KOPT-K1 (cell line): ENCODE data around the gene RIC8A.

Source experiments
- H3K27ac ChIP-seq: fragments of 200-600 bp; sonication (generic); 2 replicates; pipeline ENCODE4 v1.5.1; 2016; ENCODE audit warnings: antibody characterized with exemption, mild to moderate bottlenecking, low read depth, low read length; ENCODE audit not compliant: poor library complexity, severe bottlenecking
- H3K36me3 ChIP-seq: fragments of 200-600 bp; sonication (generic); 2 replicates; pipeline ENCODE4 v1.5.1; 2017; ENCODE audit warnings: antibody characterized with exemption, mild to moderate bottlenecking, low read length, moderate library complexity; ENCODE audit not compliant: insufficient read depth
- H3K9me3 ChIP-seq: fragments of 200-600 bp; sonication (generic); 2 replicates; pipeline ENCODE4 v1.5.1; 2017; ENCODE audit warnings: antibody characterized with exemption, low read length, mild to moderate bottlenecking; ENCODE audit not compliant: insufficient read depth, poor library complexity, severe bottlenecking

RIC8A gene

DNA sequence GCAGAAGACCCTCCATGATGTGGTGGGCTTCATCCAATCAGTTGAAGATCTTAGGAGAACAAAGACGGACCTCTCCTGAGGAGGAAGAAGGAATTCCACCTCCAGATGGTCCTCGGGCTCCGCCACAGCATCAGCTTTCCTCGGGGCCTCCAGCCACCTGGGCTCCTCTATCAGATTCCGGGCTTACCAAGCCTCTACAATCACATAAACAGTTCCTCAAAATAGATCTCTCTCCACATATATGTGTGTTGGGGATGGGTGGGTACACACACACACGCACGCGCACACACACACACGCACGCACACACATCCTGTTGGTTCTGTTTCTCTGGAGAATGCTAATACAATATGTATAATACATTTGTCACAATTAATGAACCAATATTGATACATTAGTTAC is 51.9 kb downstream of the RIC8A start:
- no peaks in the 10 kb centered on the region for H3K36me3 ChIP-seq
- H3K27ac ChIP-seq = no peak overlapping the region
- no peaks in the 10 kb centered on the region for H3K9me3 ChIP-seq

DNA sequence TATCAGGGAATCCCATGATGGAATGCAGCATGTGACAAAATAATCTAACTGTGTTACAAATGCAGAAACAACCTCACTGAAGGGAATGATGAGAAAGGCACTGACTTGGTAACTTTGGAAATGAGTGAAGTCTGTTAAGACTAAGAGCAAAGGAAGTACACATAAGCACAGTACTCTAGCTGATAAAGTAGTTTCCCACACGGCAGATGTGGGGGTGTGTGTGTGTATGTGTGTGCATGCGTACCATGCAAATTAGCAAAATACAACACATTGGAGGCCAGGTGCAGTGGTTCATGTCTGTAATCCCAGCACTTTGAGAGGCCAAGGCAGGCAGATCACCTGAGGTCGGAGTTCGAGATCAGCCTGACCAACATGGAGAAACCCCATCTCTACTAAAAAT is 54.1 kb downstream of the RIC8A start:
- Histone ChIP-seq H3K36me3 (no peaks in the 10 kb centered on the region), H3K27ac (no peak overlapping the region), H3K9me3 (peaks cover 5% of the 10 kb centered on the region)
